HG02852 (cell line): ENCODE results near the gene TMEM100.

Experiments used
- ATAC-seq: cut with Tn5 transposase; IDR thresholded peaks from one replicate; pipeline ENCODE4 v1.9.1; 2021; ENCODE audit warnings: mild to moderate bottlenecking, moderate library complexity; ENCODE audit not compliant: unreplicated experiment

Gene TMEM100

DNA sequence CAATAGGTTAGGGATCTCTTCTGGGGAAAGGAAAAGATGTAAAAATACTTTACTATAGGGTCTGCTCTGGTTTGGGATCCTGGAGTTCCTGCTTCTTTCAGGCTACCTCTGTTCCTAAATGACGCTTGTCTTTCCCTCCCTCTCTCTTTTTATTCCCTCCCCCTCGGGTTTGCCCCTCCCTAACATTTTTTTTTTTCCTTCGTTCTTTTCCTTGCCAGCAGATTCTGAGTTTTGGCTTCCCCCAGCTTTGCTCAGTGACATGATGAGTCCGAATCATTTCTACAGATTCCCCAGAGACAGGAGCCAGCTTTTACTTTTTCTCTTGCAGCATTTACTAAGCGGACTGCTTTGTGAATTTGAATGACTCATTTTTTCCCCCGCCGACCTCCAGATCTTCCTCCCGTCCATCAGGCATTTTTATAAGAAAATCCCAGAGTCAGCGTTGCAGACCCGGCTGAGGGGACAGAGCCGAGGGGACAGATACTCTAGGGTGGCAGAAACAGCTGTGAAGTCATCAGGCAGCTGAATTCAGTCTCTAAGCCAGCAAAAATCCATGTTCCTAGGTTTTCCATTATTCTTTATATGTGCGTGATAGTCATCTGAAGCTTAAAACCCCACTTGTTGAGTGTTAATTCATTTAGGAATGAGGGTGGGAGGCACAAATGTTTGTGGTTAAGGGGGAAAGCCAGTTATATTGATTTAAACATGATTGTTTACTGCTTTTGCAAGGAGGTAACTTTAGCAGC is at the start of gene TMEM100:
Gene TMEM100, minus strand, starts transcription at position 123 of the 746 bp plus-strand sequence. CDS start 1,794 bp downstream, outside the sequence.
- no peak for ATAC-seq

DNA sequence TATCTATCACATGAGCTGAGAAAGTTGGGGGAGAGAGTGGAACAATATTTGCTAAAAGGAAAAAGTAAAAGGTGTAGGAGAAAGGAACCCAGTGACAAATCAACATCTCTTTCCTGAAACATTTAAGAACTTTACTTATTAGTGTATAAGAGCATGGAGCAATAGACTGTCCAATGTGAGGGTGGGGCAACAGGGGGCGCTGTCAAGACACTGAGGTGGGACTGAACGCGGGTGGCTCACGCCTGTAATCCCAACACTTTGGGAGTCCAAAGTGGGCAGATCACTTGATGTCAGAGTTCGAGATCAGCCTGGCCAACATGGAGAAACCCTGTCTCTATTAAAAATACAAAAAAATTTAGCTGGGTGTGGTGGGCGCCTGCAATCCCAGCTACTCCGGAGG is 49.4 kb upstream of the TMEM100 start:
- ATAC-seq: no peak

DNA sequence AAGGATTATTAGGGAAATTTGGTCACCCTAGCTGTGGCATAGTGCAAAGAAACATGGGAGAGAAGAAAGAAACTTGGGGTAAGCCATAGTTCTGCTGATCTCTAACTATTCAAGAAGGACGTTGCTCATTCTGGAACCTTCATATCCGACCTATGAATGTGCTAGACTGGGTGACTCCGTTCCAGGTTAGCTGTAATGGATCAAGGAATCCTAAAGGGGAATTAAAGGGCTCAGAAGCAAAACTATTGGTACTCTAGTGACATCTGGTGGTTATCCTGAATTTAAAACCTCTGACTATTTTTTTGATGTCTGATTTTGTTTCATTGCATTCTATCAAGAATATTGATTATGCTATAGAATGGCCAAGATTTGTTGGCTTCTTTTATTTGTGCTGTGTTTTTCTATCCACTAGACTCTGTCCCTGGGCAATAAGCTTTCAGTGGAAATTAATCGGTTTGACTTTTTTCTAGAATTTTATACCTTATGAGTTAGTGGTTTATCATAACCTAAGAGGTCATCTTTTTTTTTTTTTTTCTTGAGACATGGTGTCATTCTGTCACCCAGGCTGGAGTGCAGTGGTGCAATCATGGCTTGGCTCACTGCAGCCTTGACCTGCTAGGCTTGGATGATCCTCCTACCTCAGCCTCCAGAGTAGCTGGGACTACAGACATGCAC is 47.7 kb upstream of the TMEM100 start:
- ATAC-seq: no peak

- ATAC-seq: no peak
Observed at GRCh38 chr17:55769625-55770000, 46.9 kb upstream of the TMEM100 start.

DNA sequence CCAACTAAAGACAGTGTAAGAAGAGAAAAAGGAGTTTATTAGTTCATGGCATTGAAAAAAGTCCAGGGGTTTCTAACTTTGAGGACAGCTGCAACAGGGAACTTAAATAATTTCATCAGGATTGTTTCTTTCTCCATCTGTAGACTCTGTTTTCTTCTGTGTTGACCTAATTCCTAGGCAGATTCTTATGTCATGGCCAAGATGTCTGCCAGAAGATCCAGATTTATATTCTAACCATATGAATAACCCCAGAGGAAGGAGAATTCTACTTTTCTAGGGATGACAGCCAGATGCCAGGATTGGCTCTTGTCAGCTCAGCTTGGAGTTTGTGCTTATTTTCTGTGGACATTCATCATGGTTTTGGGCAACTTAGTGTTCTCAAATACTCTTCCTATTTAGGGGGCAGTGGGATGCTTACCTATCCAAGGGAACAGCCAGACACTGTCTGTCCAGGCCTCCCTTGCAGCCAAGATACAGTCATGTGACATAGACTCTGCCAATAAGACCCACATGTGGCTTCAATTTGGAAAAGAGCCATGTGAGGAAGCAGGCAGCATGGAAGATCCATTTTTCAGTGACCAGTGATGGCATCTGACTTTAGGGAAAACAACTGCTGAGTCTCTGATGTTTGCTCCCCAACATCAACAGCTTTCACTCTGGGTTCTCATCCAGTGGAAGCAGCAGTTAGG is 46.4 kb upstream of the TMEM100 start:
- ATAC-seq: no peak

GRCh38 chr17:55765472-55765871 is 42.8 kb upstream of the TMEM100 start:
- no peak for ATAC-seq

DNA sequence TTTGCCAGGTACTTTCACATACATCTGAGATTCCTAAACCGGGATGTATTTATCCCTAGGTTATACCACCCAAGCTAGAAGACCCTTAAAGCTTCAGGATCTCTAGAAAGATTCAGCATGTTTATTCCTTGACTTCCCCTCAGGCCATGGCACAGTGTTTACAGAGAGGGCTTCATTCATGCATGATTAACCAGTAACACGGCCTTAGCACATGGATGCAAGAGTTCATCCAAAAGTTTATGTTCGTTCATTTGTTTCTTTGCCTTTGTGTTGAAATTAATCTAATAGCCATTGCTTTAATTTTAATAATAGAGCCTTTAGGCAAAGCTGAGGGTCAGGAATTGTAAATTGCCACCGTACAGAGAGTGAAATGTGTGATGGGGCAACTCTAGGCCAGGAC is 41.9 kb upstream of the TMEM100 start:
- no peak for ATAC-seq

- ATAC-seq: no peak
Observed at GRCh38 chr17:55763856-55764255, 41.2 kb upstream of the TMEM100 start.

DNA sequence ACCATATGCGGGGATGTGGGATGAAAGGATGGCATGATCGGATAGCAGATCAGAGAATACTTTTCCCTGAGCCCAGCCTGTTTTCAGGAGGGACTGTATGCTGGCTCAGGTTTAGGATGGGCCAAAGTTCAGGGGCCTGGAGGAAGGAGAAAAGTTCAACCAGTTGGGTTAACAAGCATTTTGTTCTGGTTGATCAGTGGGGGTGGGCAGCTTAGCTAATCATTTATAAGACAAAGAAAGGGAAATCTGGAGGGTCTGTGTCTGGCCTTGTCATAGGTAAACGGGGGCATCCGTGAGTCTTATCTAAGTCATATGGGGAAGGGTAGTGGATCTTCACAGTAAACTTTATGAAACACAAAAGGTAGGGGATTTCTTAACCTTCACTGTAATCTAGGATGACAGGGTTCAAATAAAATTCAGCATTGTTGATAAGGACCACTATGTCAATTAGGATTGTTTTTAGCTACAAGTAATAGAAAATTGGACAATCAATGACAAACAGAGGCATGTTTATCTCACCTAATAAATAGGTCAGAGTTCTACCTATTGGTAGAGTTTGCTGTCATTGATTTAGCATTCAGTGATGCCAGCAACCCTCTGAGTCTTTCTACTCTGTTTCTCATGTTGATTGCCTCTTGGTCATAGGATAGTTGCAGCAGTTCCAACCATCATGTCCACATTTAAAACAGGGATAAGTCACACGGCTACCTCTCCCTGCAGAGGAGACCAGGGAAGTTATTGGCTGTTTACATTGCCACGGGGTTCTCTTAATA is 39.6 kb upstream of the TMEM100 start:
- ATAC-seq: no peak

GRCh38 chr17:55760643-55761355 is 38.1 kb upstream of the TMEM100 start:
- ATAC-seq: no peak

GRCh38 chr17:55758171-55758570 is 35.5 kb upstream of the TMEM100 start:
- ATAC-seq: no peak

DNA sequence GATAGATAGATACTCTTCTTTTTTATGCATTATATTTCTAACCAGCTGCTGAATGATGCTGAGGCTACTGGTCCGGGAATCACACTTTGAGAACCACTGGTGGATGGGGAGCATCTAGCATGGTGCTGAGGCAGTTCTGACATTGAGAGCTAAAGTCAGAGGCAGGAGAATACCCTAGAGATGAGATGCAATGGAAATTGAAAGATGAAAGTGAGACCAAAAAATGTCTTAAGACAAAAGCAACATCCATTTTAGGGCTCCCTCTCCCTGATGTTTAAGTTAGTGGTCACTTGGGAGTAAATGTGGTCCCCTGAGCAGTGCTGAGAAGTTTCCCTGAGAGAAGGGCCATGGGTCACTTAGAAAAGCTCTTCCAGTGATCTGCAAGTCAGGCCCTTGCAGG is 35.0 kb upstream of the TMEM100 start:
- no peak for ATAC-seq

GRCh38 chr17:55756689-55757088 is 34.0 kb upstream of the TMEM100 start:
- ATAC-seq: no peak

DNA sequence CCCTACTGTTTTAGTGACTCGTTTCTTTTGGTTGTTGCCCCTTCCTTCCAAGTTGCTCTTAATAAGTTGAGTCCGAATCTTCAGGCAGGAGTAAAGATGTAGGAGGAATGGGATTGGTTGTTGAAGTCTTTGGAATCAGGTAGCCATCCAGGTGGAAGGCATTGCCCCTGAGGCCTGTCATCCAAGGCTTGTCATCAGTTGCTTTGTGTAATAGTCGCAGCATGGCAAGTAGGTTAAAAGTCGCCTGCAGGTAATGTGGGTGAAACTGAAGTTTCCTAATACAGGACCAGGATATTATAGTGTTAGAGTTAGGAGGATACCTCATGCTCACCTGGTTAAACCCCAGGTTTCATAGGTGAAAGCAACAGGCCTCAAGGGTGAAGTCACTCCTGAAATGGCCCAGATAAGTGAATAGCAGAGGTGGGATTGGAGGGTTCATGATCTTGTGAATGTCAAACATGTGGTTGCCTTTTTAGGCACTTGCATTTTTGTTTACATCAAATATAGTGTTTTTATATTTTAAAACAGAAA is 29.1 kb upstream of the TMEM100 start:
- ATAC-seq: no peak

DNA sequence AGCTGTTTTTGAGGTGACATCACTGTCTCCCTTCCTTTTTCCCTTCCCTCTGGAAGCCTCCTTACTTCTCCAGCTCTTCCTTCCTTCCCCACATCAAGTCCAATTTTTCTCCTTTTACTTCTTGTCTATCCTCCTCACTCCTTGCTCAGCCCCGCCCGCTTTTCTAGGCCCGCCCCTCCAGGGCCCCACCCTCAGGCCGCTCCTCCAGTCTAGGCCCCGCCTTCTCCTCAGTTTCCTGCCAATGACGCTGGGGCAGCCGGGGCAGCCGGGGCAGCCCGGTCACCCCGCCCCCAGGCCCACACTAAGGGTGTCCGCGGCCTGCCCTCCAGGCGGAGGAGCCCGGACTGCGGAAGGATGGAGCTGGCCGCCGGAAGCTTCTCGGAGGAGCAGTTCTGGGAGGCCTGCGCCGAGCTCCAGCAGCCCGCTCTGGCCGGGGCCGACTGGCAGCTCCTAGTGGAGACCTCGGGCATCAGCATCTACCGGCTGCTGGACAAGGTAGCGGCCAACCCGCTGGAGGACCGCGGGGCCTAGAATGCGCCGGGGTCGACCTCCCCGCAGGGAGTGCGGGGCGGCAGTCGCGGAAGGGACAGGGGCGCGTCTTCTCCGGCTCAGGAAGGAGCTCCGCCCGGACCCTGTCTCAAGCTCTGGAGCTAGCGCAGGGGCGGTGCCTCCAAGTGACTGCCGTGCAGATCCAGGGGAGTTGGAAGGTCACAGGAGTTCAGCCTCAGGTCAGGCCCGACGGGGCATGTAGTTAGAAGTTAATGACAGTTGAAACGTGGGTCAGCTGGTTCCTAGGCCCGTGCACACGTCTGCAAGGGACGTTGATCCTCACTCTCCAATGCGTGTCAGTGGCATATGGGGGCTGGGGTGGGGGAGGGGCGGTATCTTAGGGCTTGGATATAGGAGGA is 28.3 kb upstream of the TMEM100 start, which contains the start of gene PCTP:
Gene PCTP, plus strand, starts transcription at position 302 of the 908 bp plus-strand sequence. Its CDS starts 53 bp downstream, at position 355.
- peak; percentile 99 for ATAC-seq

DNA sequence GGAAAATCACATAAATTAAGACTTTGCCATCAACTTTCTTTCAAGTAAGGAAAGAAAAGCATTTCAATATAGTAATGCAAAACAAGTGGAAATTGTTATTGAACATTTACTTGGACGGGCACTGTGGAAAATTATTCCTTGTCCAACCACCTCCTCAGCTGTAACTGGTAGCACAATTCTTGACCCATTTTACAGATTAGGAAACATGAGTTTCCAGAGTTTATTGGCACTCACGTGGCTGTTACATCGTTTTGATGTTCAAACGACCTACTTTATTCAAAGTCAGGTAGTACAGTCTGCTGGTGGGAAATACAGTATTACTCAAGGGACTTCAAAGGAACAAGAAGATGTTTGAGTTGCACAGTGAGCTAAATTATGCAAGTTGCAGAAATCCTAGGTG is 27.3 kb upstream of the TMEM100 start:
- ATAC-seq: no peak

GRCh38 chr17:55748841-55749240 is 26.2 kb upstream of the TMEM100 start:
- ATAC-seq: no peak

DNA sequence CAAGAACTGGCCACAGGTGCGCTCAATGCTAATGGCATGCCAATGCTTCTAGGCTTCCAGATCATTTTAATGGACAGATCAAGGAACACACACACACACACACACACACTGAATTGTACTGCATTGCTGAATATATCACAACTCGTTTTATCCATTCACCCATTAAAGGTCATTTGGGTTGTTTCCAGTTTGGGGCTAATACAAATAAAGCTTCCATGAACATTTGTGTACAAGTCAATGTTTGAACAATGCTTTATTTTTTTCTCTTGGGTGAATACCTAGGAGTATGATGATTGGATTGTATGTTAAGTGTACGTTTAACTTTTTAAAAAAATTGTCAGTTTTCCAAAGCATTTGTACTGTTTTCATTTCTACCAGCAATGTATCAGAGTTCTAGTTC is 24.5 kb upstream of the TMEM100 start:
- ATAC-seq: no peak

DNA sequence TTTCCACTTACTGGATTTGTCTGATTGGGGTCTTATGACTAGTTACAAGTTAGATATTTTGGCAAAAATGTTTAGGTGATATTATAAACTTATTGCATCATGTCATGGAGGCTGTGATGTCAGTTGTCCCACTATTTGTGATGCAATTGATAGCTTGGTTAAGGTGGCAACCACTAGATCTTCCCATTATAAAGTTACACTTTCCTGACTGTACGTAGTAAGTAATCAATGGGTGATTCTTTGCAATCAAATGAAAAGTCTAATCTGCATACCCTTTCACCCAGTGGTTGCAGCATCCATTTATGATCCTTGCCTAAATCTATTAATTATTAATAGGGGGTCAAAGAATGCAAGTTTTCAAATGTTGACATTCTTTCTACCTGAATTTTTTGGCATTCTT is 23.8 kb upstream of the TMEM100 start:
- no peak for ATAC-seq
